ENCODE results near the gene PCGF6. TPM values are rescaled to one million over a fixed set of nuclear protein-coding genes. Genes with fewer than 3 reads are reported as not detected.

PCGF6 gene
- total RNA-seq, 2 experiments from 2014 or later: 1.6 to 1.8 TPM

GRCh38 chr10:103327906-103328305 lies 23.0 kb downstream of the PCGF6 start:
- H3K27me3 Mint-ChIP-seq: no peaks in the 10 kb centered on the region
- H3K9me3 ChIP-seq (ENCODE audit: control insufficient read depth in 1 of 2, insufficient read depth in 1 of 2, low read length in 2 of 2): no peaks in the 10 kb centered on the region
- ChIA-PET CTCF (no interaction called here), POLR2A (no interaction called here)
- no peaks in the 10 kb centered on the region for H3K4me1 Mint-ChIP-seq (ENCODE audit: low read depth)
- no peak overlapping the region for H3K27ac Mint-ChIP-seq
- H3K36me3 ChIP-seq (ENCODE audit: insufficient read depth, low read length): peaks cover 32% of the 10 kb centered on the region
- no peak for ATAC-seq (ENCODE audit: poor library complexity)
- no peaks in the 10 kb centered on the region for H3K4me1 ChIP-seq (ENCODE audit: insufficient read depth, low read length)
- no peak for TF ChIP-seq CTCF (IDR thresholded peaks at IDR 0.05)
- no peak overlapping the region for H3K4me3 ChIP-seq (ENCODE audit: low read length)
- intact Hi-C loops (cut with DNase I, micrococcal nuclease): no loop called here
- no peaks in the 10 kb centered on the region for H3K9me3 Mint-ChIP-seq
- no peak for DNase-seq
- peaks cover 56% of the 10 kb centered on the region for H3K36me3 Mint-ChIP-seq (ENCODE audit: low read depth)
- H3K27me3 ChIP-seq (ENCODE audit: control insufficient read depth in 1 of 2, insufficient read depth in 2 of 2, low read length in 2 of 2): no peaks in the 10 kb centered on the region
- H3K27ac ChIP-seq (ENCODE audit: low read depth in 1 of 2, low read length in 2 of 2): no peak overlapping the region
- no peak overlapping the region for H3K4me3 Mint-ChIP-seq

GRCh38 chr10:103316087-103316486 lies 34.9 kb downstream of the PCGF6 start:
- H3K27me3 Mint-ChIP-seq: no peaks in the 10 kb centered on the region

GRCh38 chr10:103310197-103310596 lies 40.7 kb downstream of the PCGF6 start:
- peaks cover 59% of the 10 kb centered on the region for H3K36me3 Mint-ChIP-seq (ENCODE audit: low read depth)
- Histone ChIP-seq H3K4me3 (ENCODE audit: low read length) (no peak overlapping the region), H3K27ac (ENCODE audit: low read depth in 1 of 2, low read length in 2 of 2) (no peak overlapping the region), H3K9me3 (ENCODE audit: control insufficient read depth in 1 of 2, insufficient read depth in 1 of 2, low read length in 2 of 2) (no peaks in the 10 kb centered on the region), H3K36me3 (ENCODE audit: insufficient read depth, low read length) (peaks cover 36% of the 10 kb centered on the region), H3K27me3 (ENCODE audit: control insufficient read depth in 1 of 2, insufficient read depth in 2 of 2, low read length in 2 of 2) (no peaks in the 10 kb centered on the region), H3K4me1 (ENCODE audit: insufficient read depth, low read length) (no peaks in the 10 kb centered on the region)
- H3K4me1 Mint-ChIP-seq (ENCODE audit: low read depth): no peaks in the 10 kb centered on the region
- ChIA-PET CTCF (no interaction called here), POLR2A (no interaction called here)
- intact Hi-C loops (cut with DNase I, micrococcal nuclease): loop anchor here in 1 of 2 experiments (10.0 kb wide), 1 partner anchor 185 kb away; the partner anchor contains the start of gene NEURL1
- no peaks in the 10 kb centered on the region for H3K27me3 Mint-ChIP-seq
- H3K9me3 Mint-ChIP-seq: no peaks in the 10 kb centered on the region
- DNase-seq: no peak
- no peak overlapping the region for H3K27ac Mint-ChIP-seq
- no peak overlapping the region for H3K4me3 Mint-ChIP-seq
- no peak for TF ChIP-seq CTCF (IDR thresholded peaks at IDR 0.05)
- no peak for ATAC-seq (ENCODE audit: poor library complexity)

More at GRCh38 chr10:103316087-103316486, 34.9 kb downstream of the PCGF6 start:
- no peak overlapping the region for H3K4me3 Mint-ChIP-seq
- CTCF ChIA-PET: no interaction called here
- no peaks in the 10 kb centered on the region for H3K27me3 ChIP-seq (ENCODE audit: control insufficient read depth in 1 of 2, insufficient read depth in 2 of 2, low read length in 2 of 2)
- no peaks in the 10 kb centered on the region for H3K9me3 Mint-ChIP-seq
- H3K36me3 ChIP-seq (ENCODE audit: insufficient read depth, low read length): peaks cover 20% of the 10 kb centered on the region
- H3K27ac Mint-ChIP-seq: no peak overlapping the region
- POLR2A ChIA-PET: no interaction called here
- no peaks in the 10 kb centered on the region for H3K4me1 Mint-ChIP-seq (ENCODE audit: low read depth)
- intact Hi-C loops (cut with DNase I, micrococcal nuclease): loop anchor here in 1 of 2 experiments (10.0 kb wide), 1 partner anchor 179 kb away; the partner anchor contains the start of gene NEURL1
- TF ChIP-seq CTCF (IDR thresholded peaks at IDR 0.05): no peak
- no peak for ATAC-seq (ENCODE audit: poor library complexity)
- H3K9me3 ChIP-seq (ENCODE audit: control insufficient read depth in 1 of 2, insufficient read depth in 1 of 2, low read length in 2 of 2): no peaks in the 10 kb centered on the region
- no peak for DNase-seq
- H3K36me3 Mint-ChIP-seq (ENCODE audit: low read depth): peaks cover 49% of the 10 kb centered on the region
- H3K27ac ChIP-seq (ENCODE audit: low read depth in 1 of 2, low read length in 2 of 2): no peak overlapping the region
- no peaks in the 10 kb centered on the region for H3K4me1 ChIP-seq (ENCODE audit: insufficient read depth, low read length)
- no peak overlapping the region for H3K4me3 ChIP-seq (ENCODE audit: low read length)
